NOMO-1 treated with DMSO at 0.1 percent for 48 hours (cell line): ENCODE data around the gene OR51E1.

ENCODE experiments used
- DNase-seq: peaks from one replicate; lab custom pipeline; 2025; ENCODE audit not compliant: unreplicated experiment; lab: John Stamatoyannopoulos, UW

The OR51E1 gene

GRCh38 chr11:4704790-4705334 lies 61.1 kb downstream of the OR51E1 start:
- no peak for DNase-seq
